Measurements from ENCODE around the gene KRTAP3-3. TPM values are rescaled to one million over a fixed set of nuclear protein-coding genes. Genes with fewer than 3 reads are reported as not detected.

KRTAP3-3 gene
- total RNA-seq, 2 experiments from 2014 or later = not detected

GRCh38 chr17:40974366-40974765, 19.6 kb downstream of the KRTAP3-3 start:
- intact Hi-C loops (cut with micrococcal nuclease) = no loop called here
- no peaks in the 10 kb centered on the region for H3K4me1 Mint-ChIP-seq (ENCODE audit: low read depth)
- CTCF ChIA-PET = no interaction called here
- no peaks in the 10 kb centered on the region for H3K9me3 Mint-ChIP-seq
- peaks cover 6% of the 10 kb centered on the region for H3K27me3 Mint-ChIP-seq
- H3K36me3 Mint-ChIP-seq = no peaks in the 10 kb centered on the region
- POLR2A ChIA-PET = no interaction called here
- H3K27ac Mint-ChIP-seq = no peak overlapping the region
- H3K4me3 Mint-ChIP-seq = no peak overlapping the region
- no peak for DNase-seq

- peaks cover 18% of the 10 kb centered on the region for H3K27me3 Mint-ChIP-seq
Observed at GRCh38 chr17:40967582-40967981, 26.4 kb downstream of the KRTAP3-3 start.

GRCh38 chr17:40966848-40967247, 27.1 kb downstream of the KRTAP3-3 start, which contains the start of gene KRT39:
Gene KRT39, minus strand, starts transcription at chr17:40966948. Its CDS starts 92 bp downstream, at chr17:40966856.
- Mint-ChIP-seq H3K4me3 (no peak within 1 kb of the TSS), H3K27me3 (peaks cover 18% of the 10 kb centered on the region), H3K27ac (no peak within 1 kb of the TSS), H3K4me1 (ENCODE audit: low read depth) (no peaks in the 10 kb centered on the region), H3K9me3 (no peaks in the 10 kb centered on the region), H3K36me3 (no peaks in the 10 kb centered on the region)
- no peak for DNase-seq
- CTCF ChIA-PET = interaction anchor here (1.1 kb wide), 1 partner anchor 9 kb away, joined by 3 read pairs; no protein-coding TSS in a partner anchor
- intact Hi-C loops (cut with micrococcal nuclease) = no loop called here
- POLR2A ChIA-PET = no interaction called here

More at GRCh38 chr17:40967582-40967981, 26.4 kb downstream of the KRTAP3-3 start:
- Mint-ChIP-seq H3K4me1 (ENCODE audit: low read depth) (no peaks in the 10 kb centered on the region), H3K4me3 (no peak overlapping the region), H3K9me3 (no peaks in the 10 kb centered on the region), H3K27ac (no peak overlapping the region), H3K36me3 (no peaks in the 10 kb centered on the region)
- DNase-seq = no peak
- ChIA-PET CTCF (interaction anchor here (1.1 kb wide), 1 partner anchor 10 kb away, joined by 3 read pairs; no protein-coding TSS in a partner anchor), POLR2A (no interaction called here)
- intact Hi-C loops (cut with micrococcal nuclease) = no loop called here

GRCh38 chr17:40963838-40964237, 30.1 kb downstream of the KRTAP3-3 start:
- POLR2A ChIA-PET = no interaction called here
- no peaks in the 10 kb centered on the region for H3K9me3 Mint-ChIP-seq

GRCh38 chr17:40962059-40962561, 31.9 kb downstream of the KRTAP3-3 start:
- peaks cover 14% of the 10 kb centered on the region for H3K27me3 Mint-ChIP-seq
- no peak overlapping the region for H3K27ac Mint-ChIP-seq
- DNase-seq = no peak
- no peaks in the 10 kb centered on the region for H3K36me3 Mint-ChIP-seq
- CTCF ChIA-PET = interaction anchor here (0.9 kb wide), 1 partner anchor 10 kb away, joined by 4 read pairs; no protein-coding TSS in a partner anchor
- H3K9me3 Mint-ChIP-seq = no peaks in the 10 kb centered on the region
- H3K4me1 Mint-ChIP-seq (ENCODE audit: low read depth) = no peaks in the 10 kb centered on the region
- no peak overlapping the region for H3K4me3 Mint-ChIP-seq
- intact Hi-C loops (cut with micrococcal nuclease) = no loop called here
- POLR2A ChIA-PET = no interaction called here

More at GRCh38 chr17:40963838-40964237, 30.1 kb downstream of the KRTAP3-3 start:
- Mint-ChIP-seq H3K36me3 (no peaks in the 10 kb centered on the region), H3K27ac (no peak overlapping the region), H3K4me1 (ENCODE audit: low read depth) (no peaks in the 10 kb centered on the region), H3K4me3 (no peak overlapping the region), H3K27me3 (peaks cover 20% of the 10 kb centered on the region)
- intact Hi-C loops (cut with micrococcal nuclease) = no loop called here
- DNase-seq = no peak
- CTCF ChIA-PET = interaction anchor here (1.3 kb wide), 1 partner anchor 8 kb away, joined by 3 read pairs; no protein-coding TSS in a partner anchor

- Mint-ChIP-seq H3K9me3 (no peaks in the 10 kb centered on the region), H3K36me3 (no peaks in the 10 kb centered on the region), H3K27me3 (peaks cover 14% of the 10 kb centered on the region), H3K4me1 (ENCODE audit: low read depth) (no peaks in the 10 kb centered on the region), H3K27ac (no peak overlapping the region), H3K4me3 (no peak overlapping the region)
- no peak for DNase-seq
- intact Hi-C loops (cut with micrococcal nuclease) = no loop called here
- ChIA-PET POLR2A (no interaction called here), CTCF (interaction anchor here (0.6 to 0.9 kb wide), 2 partner anchors 11 to 23 kb away, joined by 3 to 4 read pairs; no protein-coding TSS in a partner anchor)
Observed at GRCh38 chr17:40961591-40961990, 32.4 kb downstream of the KRTAP3-3 start.

GRCh38 chr17:40960144-40960543, 33.8 kb downstream of the KRTAP3-3 start:
- Mint-ChIP-seq H3K4me1 (ENCODE audit: low read depth) (no peaks in the 10 kb centered on the region), H3K9me3 (no peaks in the 10 kb centered on the region), H3K27ac (no peak overlapping the region), H3K27me3 (peaks cover 8% of the 10 kb centered on the region), H3K36me3 (no peaks in the 10 kb centered on the region), H3K4me3 (no peak overlapping the region)
- no peak for DNase-seq
- ChIA-PET CTCF (no interaction called here), POLR2A (no interaction called here)
- intact Hi-C loops (cut with micrococcal nuclease) = no loop called here

- H3K4me1 Mint-ChIP-seq (ENCODE audit: low read depth) = no peaks in the 10 kb centered on the region
- ChIA-PET CTCF (interaction anchor here (0.8 to 1.0 kb wide), 2 partner anchors 9 to 13 kb away, joined by 3 read pairs; partner anchors contain the start of gene KRT39), POLR2A (interaction anchor here (1.0 kb wide), 1 partner anchor 140 kb away, joined by 4 read pairs; no protein-coding TSS in a partner anchor)
- H3K36me3 Mint-ChIP-seq = no peaks in the 10 kb centered on the region
- peaks cover 6% of the 10 kb centered on the region for H3K27me3 Mint-ChIP-seq
- no peaks in the 10 kb centered on the region for H3K9me3 Mint-ChIP-seq
- no peak overlapping the region for H3K4me3 Mint-ChIP-seq
- H3K27ac Mint-ChIP-seq = no peak overlapping the region
- intact Hi-C loops (cut with micrococcal nuclease) = no loop called here
- no peak for DNase-seq
Observed at GRCh38 chr17:40958086-40958953, 35.6 kb downstream of the KRTAP3-3 start.

- peaks cover 5% of the 10 kb centered on the region for H3K27me3 Mint-ChIP-seq
Observed at GRCh38 chr17:40956401-40957254, 37.3 kb downstream of the KRTAP3-3 start.

GRCh38 chr17:40953881-40954280, 40.1 kb downstream of the KRTAP3-3 start:
- peak; percentile 42 for DNase-seq
- POLR2A ChIA-PET = no interaction called here
- Mint-ChIP-seq H3K9me3 (no peaks in the 10 kb centered on the region), H3K27me3 (peaks cover 21% of the 10 kb centered on the region), H3K36me3 (no peaks in the 10 kb centered on the region), H3K4me1 (ENCODE audit: low read depth) (no peaks in the 10 kb centered on the region), H3K27ac (no peak overlapping the region), H3K4me3 (no peak overlapping the region)
- intact Hi-C loops (cut with micrococcal nuclease) = no loop called here
- CTCF ChIA-PET = interaction anchor here (0.6 kb wide), 1 partner anchor 50 kb away, joined by 3 read pairs; no protein-coding TSS in a partner anchor

More at GRCh38 chr17:40956401-40957254, 37.3 kb downstream of the KRTAP3-3 start:
- intact Hi-C loops (cut with micrococcal nuclease) = no loop called here
- DNase-seq = no peak
- Mint-ChIP-seq H3K9me3 (no peaks in the 10 kb centered on the region), H3K4me3 (no peak overlapping the region), H3K4me1 (ENCODE audit: low read depth) (no peaks in the 10 kb centered on the region), H3K27ac (no peak overlapping the region), H3K36me3 (no peaks in the 10 kb centered on the region)
- POLR2A ChIA-PET = no interaction called here
- CTCF ChIA-PET = interaction anchor here (0.5 to 0.6 kb wide), 3 partner anchors 9 to 444 kb away, joined by 3 read pairs; no protein-coding TSS in a partner anchor

- CTCF ChIA-PET = interaction anchor here (0.6 kb wide), 1 partner anchor 191 kb away, joined by 3 read pairs; no protein-coding TSS in a partner anchor
- Mint-ChIP-seq H3K27me3 (peaks cover 29% of the 10 kb centered on the region), H3K36me3 (no peaks in the 10 kb centered on the region), H3K9me3 (no peaks in the 10 kb centered on the region), H3K27ac (no peak overlapping the region), H3K4me3 (no peak overlapping the region), H3K4me1 (ENCODE audit: low read depth) (no peaks in the 10 kb centered on the region)
- POLR2A ChIA-PET = no interaction called here
- DNase-seq = no peak
- intact Hi-C loops (cut with micrococcal nuclease) = no loop called here
Observed at GRCh38 chr17:40952661-40953060, 41.3 kb downstream of the KRTAP3-3 start.

- CTCF ChIA-PET = no interaction called here
- peaks cover 32% of the 10 kb centered on the region for H3K27me3 Mint-ChIP-seq
Observed at GRCh38 chr17:40952154-40952553, 41.8 kb downstream of the KRTAP3-3 start.

More at GRCh38 chr17:40952154-40952553, 41.8 kb downstream of the KRTAP3-3 start:
- Mint-ChIP-seq H3K9me3 (no peaks in the 10 kb centered on the region), H3K27ac (no peak overlapping the region), H3K4me3 (no peak overlapping the region), H3K36me3 (no peaks in the 10 kb centered on the region), H3K4me1 (ENCODE audit: low read depth) (no peaks in the 10 kb centered on the region)
- no peak for DNase-seq
- intact Hi-C loops (cut with micrococcal nuclease) = no loop called here
- POLR2A ChIA-PET = no interaction called here

All from activated CD4-positive, alpha-beta memory T cell treated with anti-CD3 and anti-CD28 coated beads for 36 hours (primary cell).